ENCODE results near the gene DNAJC5.

Gene DNAJC5

GRCh38 chr20:63861981-63862901 lies 32.7 kb upstream of the DNAJC5 start:
- Histone ChIP-seq H4K20me1 (ENCODE audit: control insufficient read depth, insufficient read depth, low read depth, low read length) (peaks cover 3% of the 10 kb centered on the region; the same call in 1 of the 2 replicates), H3K27me3 (ENCODE audit: control insufficient read depth, low read length) (no peaks in the 10 kb centered on the region), H3K4me3 (ENCODE audit: low read length) (no peak overlapping the region), H3K4me1 (ENCODE audit: control insufficient read depth, low read length) (peaks cover 26% of the 10 kb centered on the region), H3K27ac (ENCODE audit: low read depth, low read length) (no peak overlapping the region), H3K9me3 (ENCODE audit: control insufficient read depth, insufficient read depth, low read length) (no peaks in the 10 kb centered on the region), H3K9me2 (replicated peaks; ENCODE audit: control insufficient read depth, low read length) (no peaks in the 10 kb centered on the region), H3K4me2 (ENCODE audit: low read length) (no peak overlapping the region), H3K36me3 (ENCODE audit: control insufficient read depth, low read length) (peaks cover 24% of the 10 kb centered on the region), H3K79me2 (ENCODE audit: control insufficient read depth, low read length) (peaks cover 36% of the 10 kb centered on the region), H3F3A (ENCODE audit: control insufficient read depth, insufficient read depth) (peaks cover 3% of the 10 kb centered on the region; the same call in 1 of the 2 replicates)
- TF ChIP-seq CTCF (IDR thresholded peaks at IDR 0.05; ENCODE audit: low read depth, low read length, poor library complexity, severe bottlenecking) (no peak), EZH2phosphoT487 (IDR thresholded peaks at IDR 0.05; ENCODE audit: borderline replicate concordance, low read length) (no peak)

DNA sequence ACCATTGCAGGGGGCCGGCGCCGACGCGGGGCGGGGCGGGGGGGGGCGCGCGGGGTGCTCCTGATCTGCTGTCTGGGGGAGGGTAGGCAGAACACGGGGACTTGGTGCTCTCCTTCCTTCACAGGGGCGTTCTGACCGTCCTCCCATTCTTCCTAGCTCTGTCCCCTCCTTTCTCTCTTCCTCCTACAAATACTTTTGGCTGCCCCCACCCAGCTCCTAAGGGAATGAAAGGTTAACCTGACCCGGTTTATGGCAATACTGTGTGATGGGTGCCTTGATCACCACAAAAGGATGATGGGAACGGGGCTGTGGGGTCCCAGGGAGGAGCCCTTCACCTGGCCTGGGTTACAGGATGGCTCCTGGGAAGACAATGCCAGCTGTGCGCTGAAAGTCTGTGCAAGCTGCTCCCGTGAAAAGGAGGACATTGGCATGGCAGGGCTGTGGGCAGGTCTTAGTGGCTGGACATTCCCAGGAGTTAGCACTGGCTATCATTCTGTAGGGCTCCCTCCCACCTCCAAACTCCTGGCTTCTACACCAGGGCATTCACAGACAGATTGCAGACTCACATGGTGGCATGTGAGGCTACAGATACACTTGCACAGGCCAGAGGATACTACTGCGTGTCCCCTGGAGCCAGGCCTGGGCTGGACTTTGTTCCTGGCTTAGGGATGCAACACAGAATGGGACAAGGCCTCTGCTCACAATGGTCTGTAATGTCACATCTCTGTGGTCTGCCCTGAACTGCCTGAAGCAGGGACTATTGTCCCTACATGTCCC lies 31.7 kb upstream of the DNAJC5 start:
- H3K9me3 ChIP-seq (ENCODE audit: control insufficient read depth, insufficient read depth, low read length): no peaks in the 10 kb centered on the region
- no peak for TF ChIP-seq CTCF (IDR thresholded peaks at IDR 0.05; ENCODE audit: low read depth, low read length, poor library complexity, severe bottlenecking)
- no peak for TF ChIP-seq EZH2phosphoT487 (IDR thresholded peaks at IDR 0.05; ENCODE audit: borderline replicate concordance, low read length)
- H3F3A ChIP-seq (ENCODE audit: control insufficient read depth, insufficient read depth): peaks cover 3% of the 10 kb centered on the region; the same call in 1 of the 2 replicates
- no peaks in the 10 kb centered on the region for H3K27me3 ChIP-seq (ENCODE audit: control insufficient read depth, low read length)
- H3K4me1 ChIP-seq (ENCODE audit: control insufficient read depth, low read length): peaks cover 24% of the 10 kb centered on the region
- H3K9me2 ChIP-seq (replicated peaks; ENCODE audit: control insufficient read depth, low read length): no peaks in the 10 kb centered on the region
- H3K27ac ChIP-seq (ENCODE audit: low read depth, low read length): peak overlapping the region; percentile 75
- H3K4me2 ChIP-seq (ENCODE audit: low read length): peak overlapping the region; percentile 94
- peaks cover 26% of the 10 kb centered on the region for H3K36me3 ChIP-seq (ENCODE audit: control insufficient read depth, low read length)
- peaks cover 45% of the 10 kb centered on the region for H3K79me2 ChIP-seq (ENCODE audit: control insufficient read depth, low read length)
- H3K4me3 ChIP-seq (ENCODE audit: low read length): peak overlapping the region; percentile 98
- peaks cover 3% of the 10 kb centered on the region; the same call in 1 of the 2 replicates for H4K20me1 ChIP-seq (ENCODE audit: control insufficient read depth, insufficient read depth, low read depth, low read length)

GRCh38 chr20:63863798-63864544 lies 31.0 kb upstream of the DNAJC5 start:
- Histone ChIP-seq H3K27ac (ENCODE audit: low read depth, low read length) (peak overlapping the region; percentile 75), H3F3A (ENCODE audit: control insufficient read depth, insufficient read depth) (peaks cover 3% of the 10 kb centered on the region; the same call in 1 of the 2 replicates), H3K4me1 (ENCODE audit: control insufficient read depth, low read length) (peaks cover 16% of the 10 kb centered on the region), H3K4me3 (ENCODE audit: low read length) (peak overlapping the region; percentile 98), H3K27me3 (ENCODE audit: control insufficient read depth, low read length) (no peaks in the 10 kb centered on the region), H3K9me3 (ENCODE audit: control insufficient read depth, insufficient read depth, low read length) (no peaks in the 10 kb centered on the region), H3K9me2 (replicated peaks; ENCODE audit: control insufficient read depth, low read length) (no peaks in the 10 kb centered on the region), H4K20me1 (ENCODE audit: control insufficient read depth, insufficient read depth, low read depth, low read length) (peaks cover 3% of the 10 kb centered on the region; the same call in 1 of the 2 replicates), H3K79me2 (ENCODE audit: control insufficient read depth, low read length) (peaks cover 53% of the 10 kb centered on the region), H3K4me2 (ENCODE audit: low read length) (peak overlapping the region; percentile 94), H3K36me3 (ENCODE audit: control insufficient read depth, low read length) (peaks cover 32% of the 10 kb centered on the region)
- TF ChIP-seq EZH2phosphoT487 (IDR thresholded peaks at IDR 0.05; ENCODE audit: borderline replicate concordance, low read length) (no peak), CTCF (IDR thresholded peaks at IDR 0.05; ENCODE audit: low read depth, low read length, poor library complexity, severe bottlenecking) (peak; percentile 66)

Measured in DOHH2 (cell line).